NCI-H748 (cell line): ENCODE data around the gene TEX19.
A peak's percentile ranks its signal among the peaks of the same experiment; 100 is the strongest.
"Not testable (repeated sequence)": the region's sequence is repeated elsewhere in the genome, so short reads cannot be mapped to it uniquely, and the experiment has no call there.

Experiments used
- DNase-seq: peaks from one replicate; lab custom pipeline; 2025; ENCODE audit not compliant: unreplicated experiment; lab: John Stamatoyannopoulos, UW

The TEX19 gene

DNA sequence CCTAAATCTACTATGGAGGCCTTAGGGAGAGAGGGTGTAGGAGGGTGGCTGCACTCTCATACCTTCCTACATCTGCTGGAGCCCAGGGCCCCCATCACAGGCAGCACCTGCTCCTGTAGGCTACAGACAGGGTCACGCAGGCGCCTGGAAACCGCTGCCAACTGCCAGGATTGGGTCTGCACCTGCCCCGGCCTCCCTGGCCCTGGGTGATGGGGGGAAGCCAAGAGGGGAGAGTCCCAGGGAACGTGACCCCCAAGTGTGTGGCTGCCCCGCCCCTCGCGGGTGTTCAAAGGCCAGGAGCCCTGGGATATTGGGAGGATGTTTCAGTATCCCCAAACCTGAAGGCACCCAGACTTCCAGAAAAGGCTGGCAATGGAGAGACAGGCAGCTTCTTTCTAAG is 5.6 kb upstream of the TEX19 start:
- no peak for DNase-seq

DNA sequence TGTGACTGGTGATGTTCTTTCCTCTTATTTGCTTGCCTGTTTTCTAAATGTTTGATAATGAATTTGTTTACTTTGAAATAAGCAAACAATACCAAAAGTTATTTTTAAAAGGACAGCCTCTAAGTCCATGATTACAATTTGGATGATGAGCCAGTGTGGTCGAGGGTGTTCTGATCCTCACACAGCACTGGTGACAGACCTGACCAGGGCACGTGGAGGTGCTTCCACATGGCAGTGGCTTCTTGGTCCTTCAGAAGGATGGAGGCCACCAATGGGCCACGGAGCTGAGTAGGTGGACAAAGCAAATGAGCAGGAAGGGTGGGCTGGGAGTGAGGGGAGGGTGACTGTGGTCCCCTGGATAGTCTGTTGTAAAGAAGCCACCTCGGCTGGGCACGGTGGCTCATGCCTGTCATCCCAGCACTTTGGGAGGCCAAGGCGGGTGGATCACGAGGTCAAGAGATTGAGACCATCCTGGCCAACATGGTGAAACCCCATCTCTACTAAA is 4.2 kb upstream of the TEX19 start:
- DNase-seq, result no peak

GRCh38 chr17:82355770-82356427 is 3.1 kb upstream of the TEX19 start:
- DNase-seq, result no peak

GRCh38 chr17:82356845-82357355 is 2.1 kb upstream of the TEX19 start:
- DNase-seq, result peak; percentile 47

- DNase-seq, result no peak
These were observed 1.7 kb upstream of the TEX19 start for GRCh38 chr17:82357394-82357793.

- DNase-seq, result not testable (repeated sequence)
These were observed 516 bp downstream of the TEX19 start for GRCh38 chr17:82359451-82360074.

DNA sequence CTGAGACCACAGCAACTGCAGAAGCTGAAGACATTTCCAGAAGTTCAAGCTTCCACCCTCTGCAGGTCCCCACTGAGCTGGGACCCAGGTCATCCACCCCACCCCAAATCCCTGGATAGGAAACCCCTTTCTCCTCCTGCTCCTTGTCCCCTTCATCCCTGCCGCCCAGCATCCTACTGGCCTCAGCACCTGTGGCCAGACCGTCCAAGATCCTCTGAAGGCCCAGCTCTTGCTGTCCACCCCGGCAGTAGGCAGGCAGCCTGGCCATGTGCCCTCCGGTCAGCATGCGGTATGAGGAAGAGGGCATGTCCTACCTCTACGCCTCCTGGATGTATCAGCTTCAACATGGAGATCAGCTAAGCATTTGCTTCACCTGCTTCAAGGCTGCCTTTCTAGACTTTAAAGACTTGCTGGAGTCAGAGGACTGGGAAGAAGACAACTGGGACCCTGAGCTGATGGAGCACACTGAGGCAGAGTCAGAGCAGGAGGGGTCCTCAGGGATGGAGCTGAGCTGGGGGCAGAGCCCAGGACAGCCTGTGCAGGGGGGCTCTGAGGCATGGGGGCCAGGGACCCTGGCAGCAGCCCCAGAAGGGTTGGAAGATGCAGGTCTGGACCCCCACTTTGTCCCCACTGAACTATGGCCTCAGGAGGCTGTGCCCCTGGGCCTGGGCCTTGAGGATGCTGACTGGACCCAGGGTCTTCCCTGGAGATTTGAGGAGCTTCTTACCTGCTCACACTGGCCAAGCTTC is 3.0 kb downstream of the TEX19 start:
- no peak for DNase-seq

GRCh38 chr17:82365606-82366295 is 6.7 kb downstream of the TEX19 start:
- DNase-seq, result no peak

DNA sequence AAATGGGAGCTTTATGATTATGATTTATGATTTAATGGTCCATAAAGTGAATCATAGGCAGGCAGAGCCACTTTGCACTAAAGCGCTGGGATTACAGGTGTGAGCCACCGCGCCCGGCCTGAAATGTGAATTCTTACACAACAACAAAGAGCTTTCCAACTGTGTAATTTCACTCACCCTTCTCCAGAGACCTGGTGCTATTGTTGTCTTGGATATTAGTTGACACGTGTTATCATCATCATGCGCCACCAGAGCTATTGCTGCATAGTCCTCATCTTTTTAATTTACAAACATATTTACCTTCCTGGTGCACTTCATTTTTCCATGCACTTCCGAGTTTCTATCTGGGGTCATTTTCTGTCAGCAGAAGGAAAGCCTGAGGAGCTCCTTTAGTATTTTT is 7.7 kb downstream of the TEX19 start:
- peak; percentile 73 for DNase-seq

DNA sequence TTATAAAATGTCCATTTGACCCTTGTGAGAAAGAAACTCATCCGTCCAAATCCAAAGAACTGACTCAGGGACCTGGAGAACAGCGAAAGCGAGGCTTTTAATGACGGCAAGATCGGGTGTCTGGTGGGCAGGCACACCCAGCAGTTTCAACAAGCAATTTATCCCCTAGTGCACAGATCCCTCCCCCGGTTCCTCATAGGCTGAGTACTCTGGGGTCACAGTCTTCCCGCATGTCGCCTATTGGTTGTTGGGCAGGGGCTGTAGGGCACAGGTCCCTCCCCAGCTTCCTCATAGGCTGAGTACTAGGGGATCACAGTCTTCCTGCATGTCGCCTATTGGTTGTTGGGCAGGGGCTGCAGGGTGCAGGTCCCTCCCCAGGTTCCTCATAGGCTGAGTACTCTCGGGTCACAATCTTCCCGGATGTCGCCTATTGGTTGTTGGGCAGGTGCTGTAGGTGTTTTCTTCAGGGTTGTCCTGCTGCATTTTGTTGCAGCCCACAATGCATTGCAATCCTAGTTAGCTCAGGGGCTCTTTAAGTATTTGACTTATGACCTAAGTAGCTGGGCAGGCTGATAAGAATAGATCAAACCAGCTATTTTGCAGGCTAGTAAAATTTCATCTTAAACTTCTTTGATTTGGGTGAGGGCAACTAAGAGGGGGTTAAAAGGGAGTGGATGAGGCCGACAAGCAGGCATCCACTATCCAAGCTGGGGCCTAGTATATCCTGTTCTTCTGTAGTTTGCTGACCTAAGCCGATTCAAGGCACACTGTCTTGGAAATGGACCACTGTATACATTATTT is 8.9 kb downstream of the TEX19 start:
- peak; percentile 81 for DNase-seq

DNA sequence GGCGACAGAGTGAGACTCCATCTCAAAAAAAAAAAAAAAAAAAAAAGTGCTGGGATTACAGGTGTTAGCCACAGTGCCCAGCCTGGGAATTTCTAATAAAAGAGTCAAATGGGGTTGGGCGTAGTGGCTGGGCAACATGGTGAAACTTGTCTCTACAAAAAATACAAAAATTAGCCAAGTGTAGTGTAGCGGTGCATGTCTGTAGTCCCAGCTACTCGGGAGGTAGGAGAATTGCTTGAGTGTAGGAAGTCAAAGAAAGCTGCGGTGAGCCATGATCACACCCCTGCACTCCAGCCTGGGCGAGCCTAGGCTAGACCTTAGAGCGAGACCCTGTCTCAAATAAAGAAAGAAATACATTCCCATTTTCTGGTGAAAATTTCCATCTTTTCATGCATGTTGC is 10.2 kb downstream of the TEX19 start:
- no peak for DNase-seq

GRCh38 chr17:82370471-82371332 is 11.7 kb downstream of the TEX19 start:
- DNase-seq, result no peak

DNA sequence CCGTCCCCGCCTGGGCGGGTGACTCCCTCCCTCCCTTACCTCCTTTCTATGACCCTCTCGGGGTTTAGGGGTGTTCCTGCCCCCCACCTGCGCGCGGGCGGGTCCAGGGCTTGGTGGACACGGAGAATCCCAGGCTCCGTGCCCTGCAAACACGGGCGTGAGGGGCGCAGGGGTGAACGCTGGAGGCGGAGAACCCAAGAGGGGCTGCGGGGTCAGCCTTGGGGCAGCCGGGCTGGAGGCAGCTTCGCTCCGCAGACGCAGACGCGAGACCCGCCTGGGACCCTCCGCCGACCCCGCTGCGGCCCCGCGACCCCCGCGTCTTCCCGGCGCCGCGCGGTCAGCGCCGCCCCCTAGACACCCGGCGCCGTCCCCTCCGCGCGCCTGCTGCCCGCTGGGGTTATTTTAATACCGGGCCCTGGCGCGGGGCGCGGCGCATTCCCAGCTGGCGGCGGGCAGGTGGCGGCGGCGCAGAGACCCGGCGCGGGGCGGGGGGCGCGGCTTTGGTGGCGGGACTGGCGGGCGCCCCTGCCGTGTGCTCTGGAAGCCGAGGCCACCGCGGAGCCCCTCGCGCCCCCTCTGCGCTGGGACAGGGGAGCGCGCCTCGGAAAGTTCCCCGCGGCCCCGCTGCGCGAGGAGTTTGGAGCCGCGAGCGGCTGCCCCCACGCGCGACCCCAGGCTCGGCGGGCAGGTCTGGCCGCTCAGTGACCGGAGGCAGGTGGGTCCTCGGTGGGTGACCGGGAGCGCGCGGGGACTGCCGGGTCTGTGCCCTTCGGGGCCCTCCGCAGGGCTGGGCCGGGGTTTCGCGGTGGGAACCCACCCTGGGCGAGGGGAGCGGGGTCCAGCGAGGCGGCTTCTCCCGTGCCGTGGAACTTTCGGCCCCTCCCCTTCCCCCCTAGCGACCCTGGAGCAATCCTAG is 12.5 kb downstream of the TEX19 start, which contains the start of gene UTS2R:
Gene UTS2R (plus strand): TSS at position 433 of the 916 bp plus-strand sequence. CDS start 2,560 bp downstream, outside the sequence.
- DNase-seq, result peak; percentile 34

GRCh38 chr17:82372249-82373071 is 13.4 kb downstream of the TEX19 start:
- DNase-seq, result no peak

DNA sequence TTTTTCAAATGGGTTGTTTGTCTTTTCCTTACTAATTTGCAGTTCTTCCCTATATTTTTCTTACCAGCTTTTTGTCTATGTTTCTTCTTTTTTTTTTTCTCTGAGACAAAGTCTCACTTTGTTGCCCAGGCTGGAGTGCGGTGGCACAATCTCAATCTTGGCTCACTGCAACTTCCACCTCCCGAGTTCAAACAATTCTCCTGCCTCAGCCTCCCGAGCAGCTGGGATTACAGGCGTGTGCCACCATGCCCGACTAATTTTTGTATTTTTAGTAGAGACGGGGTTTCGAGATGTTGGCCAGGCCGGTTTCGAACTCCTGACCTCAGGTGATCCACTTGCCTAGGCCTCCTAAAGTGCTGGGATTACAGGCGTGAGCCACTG is 14.0 kb downstream of the TEX19 start:
- DNase-seq, result not testable (repeated sequence)

DNA sequence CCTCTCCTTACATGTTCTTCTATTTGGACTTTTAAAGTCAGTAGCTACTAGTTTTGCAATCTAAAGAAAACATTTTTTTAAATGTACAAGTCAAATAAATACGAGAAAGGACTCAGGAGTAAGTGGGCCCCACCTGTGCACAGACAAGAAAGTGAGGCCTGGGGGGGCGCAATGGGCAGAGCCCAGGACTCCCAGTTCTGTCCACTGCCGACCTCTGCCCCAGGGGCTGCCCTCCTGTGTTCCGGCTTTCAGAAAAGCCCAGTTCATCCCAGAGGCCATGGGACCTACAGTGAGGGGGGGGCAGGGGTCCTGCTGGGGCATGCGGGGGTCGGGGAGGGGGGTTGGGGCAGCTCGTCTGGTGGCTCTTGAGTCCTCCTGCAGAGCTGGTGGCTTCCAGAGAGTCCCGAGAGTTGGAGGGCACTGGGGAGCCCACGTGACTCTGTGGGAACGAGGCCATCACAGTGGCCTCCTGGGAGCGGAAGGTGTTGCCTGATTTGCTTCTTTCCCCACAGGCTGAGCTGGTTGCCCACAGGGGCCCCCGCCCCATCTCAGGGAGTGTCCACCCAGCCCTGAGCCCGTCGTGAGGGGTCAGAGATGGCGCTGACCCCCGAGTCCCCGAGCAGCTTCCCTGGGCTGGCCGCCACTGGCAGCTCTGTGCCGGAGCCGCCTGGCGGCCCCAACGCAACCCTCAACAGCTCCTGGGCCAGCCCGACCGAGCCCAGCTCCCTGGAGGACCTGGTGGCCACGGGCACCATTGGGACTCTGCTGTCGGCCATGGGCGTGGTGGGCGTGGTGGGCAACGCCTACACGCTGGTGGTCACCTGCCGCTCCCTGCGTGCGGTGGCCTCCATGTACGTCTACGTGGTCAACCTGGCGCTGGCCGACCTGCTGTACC is 14.9 kb downstream of the TEX19 start:
- DNase-seq, result no peak
